ENCODE data around the gene TBCK.

DNA sequence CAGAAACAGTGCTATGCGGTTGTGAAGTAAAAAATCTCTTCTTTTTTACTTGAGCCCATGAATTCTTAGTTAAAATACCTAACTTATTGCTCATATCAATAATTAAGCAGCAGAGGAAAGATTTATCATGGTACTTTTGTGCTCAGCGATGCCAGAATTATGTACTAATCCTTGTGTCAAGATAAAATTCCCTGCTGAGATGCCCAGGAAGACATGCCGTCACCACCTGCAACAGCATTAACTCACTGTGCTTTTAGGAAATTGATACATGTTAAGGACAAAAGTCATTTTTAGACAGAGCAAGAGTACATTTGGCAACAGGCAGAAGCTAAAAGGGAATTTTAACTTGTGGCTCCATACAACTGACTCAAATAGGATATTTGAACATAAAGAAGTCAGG, 281.8 kb downstream of the TBCK start:
- TF ChIP-seq, protein P1, sequence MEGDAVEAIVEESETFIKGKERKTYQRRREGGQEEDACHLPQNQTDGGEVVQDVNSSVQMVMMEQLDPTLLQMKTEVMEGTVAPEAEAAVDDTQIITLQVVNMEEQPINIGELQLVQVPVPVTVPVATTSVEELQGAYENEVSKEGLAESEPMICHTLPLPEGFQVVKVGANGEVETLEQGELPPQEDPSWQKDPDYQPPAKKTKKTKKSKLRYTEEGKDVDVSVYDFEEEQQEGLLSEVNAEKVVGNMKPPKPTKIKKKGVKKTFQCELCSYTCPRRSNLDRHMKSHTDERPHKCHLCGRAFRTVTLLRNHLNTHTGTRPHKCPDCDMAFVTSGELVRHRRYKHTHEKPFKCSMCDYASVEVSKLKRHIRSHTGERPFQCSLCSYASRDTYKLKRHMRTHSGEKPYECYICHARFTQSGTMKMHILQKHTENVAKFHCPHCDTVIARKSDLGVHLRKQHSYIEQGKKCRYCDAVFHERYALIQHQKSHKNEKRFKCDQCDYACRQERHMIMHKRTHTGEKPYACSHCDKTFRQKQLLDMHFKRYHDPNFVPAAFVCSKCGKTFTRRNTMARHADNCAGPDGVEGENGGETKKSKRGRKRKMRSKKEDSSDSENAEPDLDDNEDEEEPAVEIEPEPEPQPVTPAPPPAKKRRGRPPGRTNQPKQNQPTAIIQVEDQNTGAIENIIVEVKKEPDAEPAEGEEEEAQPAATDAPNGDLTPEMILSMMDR (IDR thresholded peaks at IDR 0.05), result no peak
- TF ChIP-seq NFIC (IDR thresholded peaks at IDR 0.05; ENCODE audit: borderline replicate concordance) (no peak), TAF1 (IDR thresholded peaks at IDR 0.05; ENCODE audit: borderline replicate concordance, low read depth, low read length) (no peak), GABPA (IDR thresholded peaks at IDR 0.05; ENCODE audit: low read depth) (no peak), EP300 (IDR thresholded peaks at IDR 0.05; ENCODE audit: borderline replicate concordance in 1 of 2, low read depth in 1 of 2, low read length in 1 of 2) (no peak), YY1 (IDR thresholded peaks at IDR 0.05; ENCODE audit: low read depth) (no peak), POLR2AphosphoS5 (IDR thresholded peaks at IDR 0.05; ENCODE audit: low read depth, low read length) (no peak), RXRA (IDR thresholded peaks at IDR 0.05; ENCODE audit: borderline replicate concordance, low read depth) (no peak), RAD21 (IDR thresholded peaks at IDR 0.05; ENCODE audit: low read length) (no peak), GATA2 (CRISPR knock-in tag; IDR thresholded peaks at IDR 0.05) (no peak), NRF1 (IDR thresholded peaks at IDR 0.05; ENCODE audit: low read depth, low read length) (no peak), SMC3 (IDR thresholded peaks at IDR 0.05; ENCODE audit: low read depth, low read length) (no peak)
- TF ChIP-seq, protein P2, sequence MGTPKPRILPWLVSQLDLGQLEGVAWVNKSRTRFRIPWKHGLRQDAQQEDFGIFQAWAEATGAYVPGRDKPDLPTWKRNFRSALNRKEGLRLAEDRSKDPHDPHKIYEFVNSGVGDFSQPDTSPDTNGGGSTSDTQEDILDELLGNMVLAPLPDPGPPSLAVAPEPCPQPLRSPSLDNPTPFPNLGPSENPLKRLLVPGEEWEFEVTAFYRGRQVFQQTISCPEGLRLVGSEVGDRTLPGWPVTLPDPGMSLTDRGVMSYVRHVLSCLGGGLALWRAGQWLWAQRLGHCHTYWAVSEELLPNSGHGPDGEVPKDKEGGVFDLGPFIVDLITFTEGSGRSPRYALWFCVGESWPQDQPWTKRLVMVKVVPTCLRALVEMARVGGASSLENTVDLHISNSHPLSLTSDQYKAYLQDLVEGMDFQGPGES (IDR thresholded peaks at IDR 0.05; ENCODE audit: low read depth, low read length), result no peak
- TF ChIP-seq, protein P3, sequence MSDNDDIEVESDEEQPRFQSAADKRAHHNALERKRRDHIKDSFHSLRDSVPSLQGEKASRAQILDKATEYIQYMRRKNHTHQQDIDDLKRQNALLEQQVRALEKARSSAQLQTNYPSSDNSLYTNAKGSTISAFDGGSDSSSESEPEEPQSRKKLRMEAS (IDR thresholded peaks at IDR 0.05; ENCODE audit: low read depth), result no peak

All from SK-N-SH (cell line).